ENCODE results near the gene AASS.

The AASS gene

GRCh38 chr7:122072272-122072671 lies 71.8 kb downstream of the AASS start:
- H3K27ac ChIP-seq: no peak overlapping the region
- H3K9me3 ChIP-seq: no peaks in the 10 kb centered on the region
- no peaks in the 10 kb centered on the region for H3K4me1 ChIP-seq (ENCODE audit: control insufficient read depth in 1 of 2, insufficient read depth in 1 of 2, low read depth in 1 of 2, low read length in 1 of 2)
- no peaks in the 10 kb centered on the region for H3K36me3 ChIP-seq
- no peak overlapping the region for H3K4me3 ChIP-seq (ENCODE audit: low read depth in 1 of 2, low read length in 1 of 2)
- no peak for TF ChIP-seq CTCF (IDR thresholded peaks at IDR 0.05)
- H3K27me3 ChIP-seq: no peaks in the 10 kb centered on the region

- no peak for TF ChIP-seq CTCF (IDR thresholded peaks at IDR 0.05)
- H3K4me1 ChIP-seq (ENCODE audit: control insufficient read depth in 1 of 2, insufficient read depth in 1 of 2, low read depth in 1 of 2, low read length in 1 of 2): no peaks in the 10 kb centered on the region
- no peak overlapping the region for H3K4me3 ChIP-seq (ENCODE audit: low read depth in 1 of 2, low read length in 1 of 2)
- no peaks in the 10 kb centered on the region for H3K9me3 ChIP-seq
- no peaks in the 10 kb centered on the region for H3K36me3 ChIP-seq
- no peaks in the 10 kb centered on the region for H3K27me3 ChIP-seq
- no peak overlapping the region for H3K27ac ChIP-seq
Measured at GRCh38 chr7:122070834-122071233, 73.2 kb downstream of the AASS start.

DNA sequence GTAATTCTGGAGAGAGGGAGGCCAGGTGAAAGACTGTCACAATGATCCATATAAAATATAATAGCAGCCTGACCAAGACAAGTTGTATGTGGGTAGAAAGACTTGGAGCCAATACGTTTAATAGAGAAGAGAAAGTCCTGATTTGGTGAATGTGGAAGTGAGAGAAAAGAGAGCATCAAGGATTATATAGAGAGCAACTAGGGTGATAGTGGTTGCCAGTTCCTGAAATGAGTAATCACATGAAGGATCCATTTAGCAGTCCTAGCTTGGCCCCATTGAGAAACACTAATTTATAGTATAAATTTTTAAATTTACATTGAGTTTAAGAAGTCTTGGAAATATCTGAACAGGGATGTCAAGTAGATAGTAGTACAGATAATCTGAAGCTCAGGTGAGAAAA lies 74.0 kb downstream of the AASS start:
- Histone ChIP-seq H3K36me3 (no peaks in the 10 kb centered on the region), H3K27me3 (no peaks in the 10 kb centered on the region), H3K9me3 (no peaks in the 10 kb centered on the region)

GRCh38 chr7:122068999-122069398 lies 75.0 kb downstream of the AASS start:
- Histone ChIP-seq H3K27ac (no peak overlapping the region), H3K27me3 (no peaks in the 10 kb centered on the region), H3K36me3 (no peaks in the 10 kb centered on the region), H3K4me1 (ENCODE audit: control insufficient read depth in 1 of 2, insufficient read depth in 1 of 2, low read depth in 1 of 2, low read length in 1 of 2) (no peaks in the 10 kb centered on the region), H3K9me3 (no peaks in the 10 kb centered on the region), H3K4me3 (ENCODE audit: low read depth in 1 of 2, low read length in 1 of 2) (no peak overlapping the region)
- no peak for TF ChIP-seq CTCF (IDR thresholded peaks at IDR 0.05)

More for the DNA sequence above, 74.0 kb downstream of the AASS start:
- no peak overlapping the region for H3K4me3 ChIP-seq (ENCODE audit: low read depth in 1 of 2, low read length in 1 of 2)
- no peak overlapping the region for H3K27ac ChIP-seq
- TF ChIP-seq CTCF (IDR thresholded peaks at IDR 0.05): no peak
- H3K4me1 ChIP-seq (ENCODE audit: control insufficient read depth in 1 of 2, insufficient read depth in 1 of 2, low read depth in 1 of 2, low read length in 1 of 2): no peaks in the 10 kb centered on the region

DNA sequence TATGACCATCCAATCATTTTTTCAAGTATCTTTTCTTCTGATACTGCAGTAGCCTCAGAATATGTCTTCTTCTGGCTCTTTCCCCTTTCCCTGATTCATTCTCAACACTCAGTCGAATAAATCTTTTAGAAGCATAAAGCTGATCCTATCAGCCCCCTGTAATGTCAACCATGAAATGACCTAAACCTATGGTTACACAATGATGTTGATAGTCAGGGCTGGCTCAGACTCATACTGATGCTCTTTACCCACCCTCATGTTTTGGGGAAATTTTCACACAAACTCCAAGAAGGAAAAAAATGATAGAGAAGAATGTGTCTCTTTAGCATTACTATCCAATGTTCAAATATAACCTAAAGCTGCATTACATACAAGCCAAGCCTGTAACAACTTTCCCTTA lies 76.0 kb downstream of the AASS start:
- H3K4me1 ChIP-seq (ENCODE audit: control insufficient read depth in 1 of 2, insufficient read depth in 1 of 2, low read depth in 1 of 2, low read length in 1 of 2): no peaks in the 10 kb centered on the region
- H3K27me3 ChIP-seq: no peaks in the 10 kb centered on the region
- no peaks in the 10 kb centered on the region for H3K9me3 ChIP-seq
- no peaks in the 10 kb centered on the region for H3K36me3 ChIP-seq
- H3K4me3 ChIP-seq (ENCODE audit: low read depth in 1 of 2, low read length in 1 of 2): no peak overlapping the region
- H3K27ac ChIP-seq: no peak overlapping the region
- TF ChIP-seq CTCF (IDR thresholded peaks at IDR 0.05): no peak

DNA sequence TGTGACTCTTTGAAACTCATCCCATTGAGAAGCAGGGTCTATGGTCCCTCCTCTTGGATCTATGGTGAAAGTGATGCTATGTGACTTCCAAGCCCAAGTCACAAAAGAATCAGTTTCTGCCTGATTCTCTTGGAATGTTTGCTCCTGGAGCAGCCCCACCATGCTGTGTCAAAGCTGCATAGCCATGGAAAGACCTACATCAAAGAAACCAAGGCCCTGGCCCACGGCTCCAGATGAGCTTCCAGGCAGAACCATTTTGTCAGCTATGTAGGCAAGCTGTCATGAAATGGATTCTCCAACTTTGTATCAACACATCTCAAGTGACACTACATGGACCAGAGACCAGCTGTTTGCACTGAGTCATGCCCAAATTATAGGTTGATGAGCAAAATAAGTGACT lies 77.0 kb downstream of the AASS start:
- H3K27me3 ChIP-seq: no peaks in the 10 kb centered on the region
- H3K4me3 ChIP-seq (ENCODE audit: low read depth in 1 of 2, low read length in 1 of 2): no peak overlapping the region
- no peaks in the 10 kb centered on the region for H3K9me3 ChIP-seq
- H3K27ac ChIP-seq: no peak overlapping the region
- TF ChIP-seq CTCF (IDR thresholded peaks at IDR 0.05): no peak
- H3K4me1 ChIP-seq (ENCODE audit: control insufficient read depth in 1 of 2, insufficient read depth in 1 of 2, low read depth in 1 of 2, low read length in 1 of 2): no peaks in the 10 kb centered on the region
- H3K36me3 ChIP-seq: no peaks in the 10 kb centered on the region

All from neutrophil (primary cell).